NT2/D1 (cell line): ENCODE measurements around the gene PPFIA1.

Source experiments
- DNase-seq: peaks from one replicate; pipeline ENCODE4 v3.0.0-alpha.2; 2011; ENCODE audit warnings: low read depth, low spot score
- H3K27me3 ChIP-seq: 2 replicates; pipeline ENCODE4 v1.6.0; 2011; ENCODE audit warnings: mild to moderate bottlenecking; ENCODE audit not compliant: insufficient read length, insufficient read depth
- H3K36me3 ChIP-seq: 2 replicates; pipeline ENCODE4 v1.6.1; 2011; ENCODE audit warnings: mild to moderate bottlenecking, low read length, mixed read lengths; ENCODE audit not compliant: insufficient read depth, insufficient read length
- H3K4me1 ChIP-seq: 2 replicates; pipeline ENCODE4 v1.5.1; 2011; ENCODE audit not compliant: insufficient read depth, insufficient read length
- H3K4me3 ChIP-seq: 2 replicates; pipeline ENCODE4 v1.5.1; 2011; ENCODE audit warnings: low read depth; ENCODE audit not compliant: insufficient read length
- H3K9ac ChIP-seq: 2 replicates; pipeline ENCODE4 v1.6.0; 2011; ENCODE audit warnings: low read depth; ENCODE audit not compliant: insufficient read length
- H3K9me3 ChIP-seq: 2 replicates; pipeline ENCODE4 v1.5.1; 2011; ENCODE audit warnings: mild to moderate bottlenecking, low read length; ENCODE audit not compliant: insufficient read depth
- SUZ12 ChIP-seq: IDR thresholded peaks from 2 replicates; pipeline ENCODE4 v1.6.1; 2011; ENCODE audit not compliant: insufficient read length, insufficient read depth; ENCODE audit errors: extremely low read depth
- YY1 ChIP-seq: IDR thresholded peaks from 2 replicates; pipeline ENCODE4 v1.6.1; 2011; ENCODE audit not compliant: insufficient read length, insufficient read depth
- ZNF274 ChIP-seq: IDR thresholded peaks from 2 replicates; pipeline ENCODE4 v1.6.1; 2011; ENCODE audit warnings: mild to moderate bottlenecking, low read depth, low read length

PPFIA1 gene

DNA sequence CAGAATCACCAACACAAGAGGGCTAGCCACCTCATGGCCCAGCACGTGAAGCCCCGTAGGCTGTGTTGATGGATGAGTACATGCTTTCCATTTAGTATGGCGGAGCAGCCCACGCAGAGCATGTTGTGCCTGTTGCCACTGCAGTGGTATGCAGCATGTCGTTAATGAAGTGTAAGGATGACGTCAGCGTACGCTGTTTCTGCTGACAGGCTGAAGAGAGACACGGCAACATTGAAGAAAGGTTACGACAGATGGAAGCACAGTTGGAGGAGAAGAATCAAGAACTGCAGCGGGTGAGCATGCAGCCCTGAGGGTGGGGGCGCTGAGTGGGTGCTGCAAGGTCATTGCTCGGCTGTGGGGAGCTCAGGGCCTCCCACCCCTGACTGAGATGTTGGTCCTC, 62.8 kb downstream of the PPFIA1 start:
- Histone ChIP-seq H3K9ac (no peak overlapping the region), H3K4me3 (no peak overlapping the region), H3K27me3 (no peaks in the 10 kb centered on the region), H3K4me1 (no peaks in the 10 kb centered on the region), H3K36me3 (peaks cover 89% of the 10 kb centered on the region), H3K9me3 (no peaks in the 10 kb centered on the region)
- no peak for TF ChIP-seq YY1
- TF ChIP-seq SUZ12: no peak
- TF ChIP-seq ZNF274: no peak
- DNase-seq: no peak

DNA sequence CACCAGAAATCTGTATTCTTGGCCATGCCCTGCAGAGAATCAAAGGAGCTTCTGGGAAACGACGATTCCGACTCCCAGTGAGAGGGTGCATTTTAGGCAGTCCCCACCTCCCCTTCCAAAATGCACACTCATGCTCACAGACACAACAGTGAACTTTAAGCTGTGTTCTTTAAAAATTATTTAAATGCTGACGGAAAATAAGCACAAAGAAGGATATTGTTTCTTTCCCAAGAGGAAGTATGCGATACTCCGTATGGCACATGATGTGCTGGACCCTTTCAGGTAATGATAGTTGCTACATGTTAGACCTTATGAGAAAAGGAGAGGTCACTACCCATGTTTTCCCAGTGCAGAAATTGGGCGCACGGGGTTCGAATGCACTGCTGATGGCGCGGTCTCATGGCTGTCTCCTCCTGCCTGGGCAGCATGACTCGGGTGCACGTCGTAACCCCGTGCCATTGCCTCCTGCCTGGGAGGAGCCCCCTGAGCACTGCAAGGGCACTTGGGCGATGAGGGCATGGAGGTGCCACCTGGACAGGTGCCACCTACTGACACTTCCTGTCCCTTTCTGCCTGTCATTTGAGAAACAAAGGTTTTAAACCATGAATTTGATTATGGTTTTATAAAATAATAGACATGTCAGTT, 64.0 kb downstream of the PPFIA1 start:
- DNase-seq: no peak
- H3K4me1 ChIP-seq: no peaks in the 10 kb centered on the region
- H3K9ac ChIP-seq: no peak overlapping the region
- no peaks in the 10 kb centered on the region for H3K27me3 ChIP-seq
- no peaks in the 10 kb centered on the region for H3K9me3 ChIP-seq
- H3K4me3 ChIP-seq: no peak overlapping the region
- peaks cover 89% of the 10 kb centered on the region for H3K36me3 ChIP-seq
- TF ChIP-seq YY1: no peak
- no peak for TF ChIP-seq ZNF274
- TF ChIP-seq SUZ12: no peak

DNA sequence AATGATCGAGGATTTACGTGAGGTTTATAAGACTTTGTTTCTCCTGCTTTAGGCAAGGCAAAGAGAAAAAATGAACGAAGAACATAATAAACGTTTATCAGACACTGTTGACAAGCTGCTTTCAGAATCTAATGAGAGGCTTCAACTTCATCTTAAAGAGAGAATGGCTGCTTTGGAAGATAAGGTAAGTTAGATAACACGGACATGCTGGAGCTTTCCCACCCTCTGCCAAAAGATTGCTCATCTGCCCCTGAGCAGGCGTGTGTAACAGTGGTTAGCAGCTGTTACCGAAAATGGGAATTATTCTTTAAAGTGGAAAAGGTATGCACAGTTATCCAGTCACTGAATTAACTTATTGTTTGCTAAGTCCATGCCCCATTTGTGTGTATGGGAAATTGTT, 65.0 kb downstream of the PPFIA1 start:
- Histone ChIP-seq H3K27me3 (no peaks in the 10 kb centered on the region), H3K9ac (no peak overlapping the region), H3K36me3 (peaks cover 86% of the 10 kb centered on the region), H3K4me3 (no peak overlapping the region), H3K4me1 (no peaks in the 10 kb centered on the region), H3K9me3 (no peaks in the 10 kb centered on the region)
- no peak for DNase-seq
- TF ChIP-seq SUZ12: no peak
- no peak for TF ChIP-seq ZNF274
- no peak for TF ChIP-seq YY1

DNA sequence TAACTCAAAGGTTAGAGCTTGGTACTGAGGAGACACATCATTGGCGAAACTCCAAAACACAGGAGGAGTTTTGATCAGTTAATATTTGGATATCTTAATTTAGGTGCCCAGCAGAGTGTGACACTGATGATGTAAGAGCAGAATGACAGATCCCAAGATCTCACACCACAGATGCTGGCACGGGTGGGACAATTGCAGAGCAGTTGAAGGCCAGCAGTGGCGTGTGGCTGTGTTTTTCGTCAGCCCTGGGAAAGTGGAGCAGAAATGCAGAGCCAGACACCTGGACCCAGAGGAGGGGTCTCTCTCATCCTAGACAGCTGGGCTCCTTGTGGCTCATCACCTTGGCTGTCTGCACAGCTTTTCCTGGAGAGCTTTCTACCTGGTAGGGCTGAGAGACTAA, 68.1 kb downstream of the PPFIA1 start:
- Histone ChIP-seq H3K36me3 (peaks cover 82% of the 10 kb centered on the region), H3K4me1 (peaks cover 2% of the 10 kb centered on the region), H3K27me3 (no peaks in the 10 kb centered on the region), H3K4me3 (no peak overlapping the region), H3K9me3 (no peaks in the 10 kb centered on the region), H3K9ac (no peak overlapping the region)
- no peak for DNase-seq
- TF ChIP-seq ZNF274: no peak
- TF ChIP-seq SUZ12: no peak
- no peak for TF ChIP-seq YY1

DNA sequence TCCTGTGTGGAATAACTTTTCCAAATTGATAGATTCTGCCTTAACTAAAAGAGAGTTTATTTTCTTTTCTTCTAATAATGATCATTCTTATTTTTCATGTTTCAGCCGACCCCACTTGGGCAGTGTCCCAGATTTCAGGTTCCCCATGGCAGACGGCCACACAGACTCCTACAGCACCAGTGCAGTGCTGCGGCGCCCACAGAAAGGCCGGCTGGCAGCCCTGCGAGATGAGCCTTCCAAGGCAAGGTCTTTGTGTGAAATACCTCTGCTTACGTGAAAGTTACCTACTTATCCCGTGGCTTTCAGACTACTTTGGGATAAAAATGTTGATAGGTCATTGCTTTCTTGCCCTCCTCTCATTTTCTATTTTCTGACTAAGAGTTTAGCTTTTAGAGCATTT, 68.6 kb downstream of the PPFIA1 start:
- Histone ChIP-seq H3K4me1 (peaks cover 2% of the 10 kb centered on the region), H3K9ac (no peak overlapping the region), H3K4me3 (no peak overlapping the region), H3K36me3 (peaks cover 82% of the 10 kb centered on the region), H3K27me3 (no peaks in the 10 kb centered on the region), H3K9me3 (no peaks in the 10 kb centered on the region)
- no peak for DNase-seq
- TF ChIP-seq ZNF274: no peak
- no peak for TF ChIP-seq SUZ12
- TF ChIP-seq YY1: no peak

DNA sequence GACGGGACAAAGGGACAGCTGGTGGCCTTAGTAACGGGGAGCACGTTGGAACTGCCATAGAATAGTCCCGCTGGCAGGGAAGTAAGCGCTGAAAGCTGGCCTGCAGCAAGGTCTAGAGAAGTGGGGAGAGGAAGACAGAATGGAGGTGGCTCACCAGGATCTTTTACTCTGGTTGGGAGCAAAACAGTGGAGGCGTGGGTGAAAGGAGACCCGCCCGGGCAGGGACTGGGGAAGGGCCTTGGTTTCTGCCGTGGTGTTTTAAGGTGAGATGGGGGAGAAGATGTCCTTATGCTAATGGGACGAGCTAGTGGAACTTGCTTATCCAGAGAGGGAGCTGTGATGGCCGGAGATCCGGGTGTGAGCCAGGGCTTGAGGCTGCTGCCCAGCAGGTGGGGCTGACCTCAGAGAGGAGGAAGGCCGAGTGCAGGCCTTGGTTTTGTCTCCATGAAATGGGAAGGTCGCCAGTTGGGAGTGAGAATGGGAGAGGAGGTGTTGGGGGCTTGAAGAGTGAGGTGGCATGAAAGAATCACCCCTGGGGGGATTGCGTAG, 71.5 kb downstream of the PPFIA1 start:
- no peaks in the 10 kb centered on the region for H3K9me3 ChIP-seq
- TF ChIP-seq ZNF274: no peak
- TF ChIP-seq SUZ12: no peak
- TF ChIP-seq YY1: no peak
- H3K36me3 ChIP-seq: peaks cover 76% of the 10 kb centered on the region
- no peaks in the 10 kb centered on the region for H3K27me3 ChIP-seq
- H3K4me1 ChIP-seq: peaks cover 2% of the 10 kb centered on the region
- no peak for DNase-seq
- H3K4me3 ChIP-seq: no peak overlapping the region
- no peak overlapping the region for H3K9ac ChIP-seq

DNA sequence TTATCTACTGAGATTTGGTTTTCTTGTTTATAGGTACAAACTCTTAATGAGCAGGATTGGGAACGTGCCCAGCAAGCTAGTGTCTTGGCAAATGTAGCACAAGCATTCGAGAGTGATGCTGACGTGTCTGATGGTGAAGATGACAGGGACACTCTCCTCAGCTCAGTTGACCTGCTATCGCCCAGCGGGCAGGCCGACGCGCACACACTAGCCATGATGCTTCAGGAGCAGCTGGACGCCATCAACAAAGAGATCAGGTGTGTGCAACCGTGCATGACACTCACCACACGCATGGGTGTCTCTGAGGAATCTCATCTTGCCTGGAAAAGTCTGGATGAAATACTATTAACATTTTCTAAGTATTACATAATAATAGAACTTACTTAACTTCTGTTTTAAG, 73.1 kb downstream of the PPFIA1 start:
- Histone ChIP-seq H3K36me3 (peaks cover 68% of the 10 kb centered on the region), H3K9me3 (no peaks in the 10 kb centered on the region), H3K4me3 (no peak overlapping the region), H3K27me3 (no peaks in the 10 kb centered on the region), H3K4me1 (peaks cover 2% of the 10 kb centered on the region), H3K9ac (no peak overlapping the region)
- no peak for DNase-seq
- TF ChIP-seq YY1: no peak
- TF ChIP-seq ZNF274: no peak
- no peak for TF ChIP-seq SUZ12
